ENCODE results near the gene POLR1G. TPM values are rescaled to one million over a fixed set of nuclear protein-coding genes. Genes with fewer than 3 reads are reported as not detected.
"Not testable (repeated sequence)": the region's sequence is repeated elsewhere in the genome, so short reads cannot be mapped to it uniquely, and the experiment has no call there.

POLR1G gene
- total RNA-seq, 4 donors from 2014 or later: 5.1 to 8.3 (median 5.8) TPM

GRCh38 chr19:45432543-45432942 lies 26.1 kb downstream of the POLR1G start:
- intact Hi-C loops (cut with DNase I; ENCODE audit: low total_unique reads); DNase-seq: not testable (repeated sequence)

GRCh38 chr19:45437328-45437727 lies 30.9 kb downstream of the POLR1G start:
- H3K36me3 ChIP-seq: no peaks in the 10 kb centered on the region
- H3K9me3 ChIP-seq: no peaks in the 10 kb centered on the region
- H3K4me3 ChIP-seq: no peak overlapping the region
- ATAC-seq (no peak), DNase-seq (no peak)
- in situ Hi-C loops (cut with MboI; ENCODE audit: low sequenced_read_pairs in 4 of 4): loop anchor here in 3 of 4 donors (5.0 kb wide), 2 partner anchors 40 to 45 kb away; no protein-coding TSS in a partner anchor
- intact Hi-C loops (cut with DNase I; ENCODE audit: low total_unique reads): no loop called here
- TF ChIP-seq POLR2A (IDR thresholded peaks at IDR 0.05): no peak
- TF ChIP-seq CTCF (IDR thresholded peaks at IDR 0.05 in 4 of 5, conservative IDR thresholded peaks at IDR 0.05 in 1 of 5): no peak
- H3K4me1 ChIP-seq: peaks cover 7% of the 10 kb centered on the region in 2 donors
- H3K27me3 ChIP-seq: no peaks in the 10 kb centered on the region
- H3K27ac ChIP-seq: no peak overlapping the region

More at GRCh38 chr19:45432543-45432942, 26.1 kb downstream of the POLR1G start:
- H3K27me3 ChIP-seq; H3K9me3 ChIP-seq; in situ Hi-C loops (cut with MboI; ENCODE audit: low sequenced_read_pairs in 4 of 4); H3K27ac ChIP-seq; H3K36me3 ChIP-seq; H3K4me3 ChIP-seq; H3K4me1 ChIP-seq; ATAC-seq: not testable (repeated sequence)

GRCh38 chr19:45439190-45439568 lies 32.7 kb downstream of the POLR1G start:
- no peaks in the 10 kb centered on the region for H3K36me3 ChIP-seq
- peaks cover 7 to 17% of the 10 kb centered on the region in 2 donors for H3K4me1 ChIP-seq
- TF ChIP-seq CTCF (IDR thresholded peaks at IDR 0.05 in 4 of 5, conservative IDR thresholded peaks at IDR 0.05 in 1 of 5) (no peak), POLR2A (IDR thresholded peaks at IDR 0.05) (no peak)
- no peak for DNase-seq
- intact Hi-C loops (cut with DNase I; ENCODE audit: low total_unique reads) (loop anchor here (1.0 kb wide), 1 partner anchor 39 kb away; no protein-coding TSS in a partner anchor), in situ Hi-C loops (cut with MboI; ENCODE audit: low sequenced_read_pairs in 4 of 4) (loop anchor here in 3 of 4 donors (5.0 kb wide), 2 partner anchors 38 to 43 kb away; no protein-coding TSS in a partner anchor)
- no peak for ATAC-seq
- H3K27ac ChIP-seq: peak overlapping the region; percentile 89 to 98 (median 98)
- peak overlapping the region; percentile 58 to 91 (median 66) for H3K4me3 ChIP-seq
- H3K27me3 ChIP-seq: no peaks in the 10 kb centered on the region
- H3K9me3 ChIP-seq: no peaks in the 10 kb centered on the region

GRCh38 chr19:45439569-45440258 lies 33.3 kb downstream of the POLR1G start:
- Histone ChIP-seq H3K9me3 (no peaks in the 10 kb centered on the region), H3K27ac (peak overlapping the region; percentile 89 to 98 (median 98)), H3K36me3 (no peaks in the 10 kb centered on the region), H3K4me1 (peaks cover 11 to 22% of the 10 kb centered on the region in 2 donors), H3K4me3 (peak overlapping the region; percentile 58 to 91 (median 66)), H3K27me3 (no peaks in the 10 kb centered on the region)
- TF ChIP-seq POLR2A (IDR thresholded peaks at IDR 0.05) (peak; percentile 55 to 79), CTCF (IDR thresholded peaks at IDR 0.05 in 4 of 5, conservative IDR thresholded peaks at IDR 0.05 in 1 of 5) (peak; percentile 98 to 100 (median 100))
- in situ Hi-C loops (cut with MboI; ENCODE audit: low sequenced_read_pairs in 4 of 4): loop anchor here (5.0 kb wide), 2 partner anchors 38 to 43 kb away; no protein-coding TSS in a partner anchor
- peak; percentile 80 to 90 for DNase-seq
- ATAC-seq: peak; percentile 80
- intact Hi-C loops (cut with DNase I; ENCODE audit: low total_unique reads): loop anchor here (1.0 kb wide), 1 partner anchor 39 kb away; no protein-coding TSS in a partner anchor

GRCh38 chr19:45440259-45440638 lies 33.8 kb downstream of the POLR1G start:
- intact Hi-C loops (cut with DNase I; ENCODE audit: low total_unique reads): no loop called here
- in situ Hi-C loops (cut with MboI; ENCODE audit: low sequenced_read_pairs in 4 of 4): loop anchor here in 1 of 4 donors (5.0 kb wide), 1 partner anchor 37 kb away; no protein-coding TSS in a partner anchor
- Histone ChIP-seq H3K36me3 (no peaks in the 10 kb centered on the region), H3K27ac (peak overlapping the region; percentile 89 to 98 (median 98)), H3K9me3 (no peaks in the 10 kb centered on the region), H3K4me3 (peak overlapping the region; percentile 58 to 91 (median 66)), H3K4me1 (peaks cover 15 to 27% of the 10 kb centered on the region in 2 donors), H3K27me3 (no peaks in the 10 kb centered on the region)
- DNase-seq: no peak
- TF ChIP-seq CTCF (IDR thresholded peaks at IDR 0.05 in 4 of 5, conservative IDR thresholded peaks at IDR 0.05 in 1 of 5) (no peak), POLR2A (IDR thresholded peaks at IDR 0.05) (no peak)
- ATAC-seq: no peak
